Smooth muscle cell of the pulmonary artery (primary cell): Measurements from ENCODE around the gene RARRES2. TPM values are rescaled to one million over a fixed set of nuclear protein-coding genes. Genes with fewer than 3 reads are reported as not detected.

Experiments used
- total RNA-seq: library from RNA; depleted of rRNA; stranded (reverse); fragments of >200 nt; gene quantifications from 2 replicates; pipeline ENCODE4 v1.2.3, GENCODE V29; 2014

The RARRES2 gene
- 0.65 and 1.7 TPM in 2 replicates for total RNA-seq

DNA sequence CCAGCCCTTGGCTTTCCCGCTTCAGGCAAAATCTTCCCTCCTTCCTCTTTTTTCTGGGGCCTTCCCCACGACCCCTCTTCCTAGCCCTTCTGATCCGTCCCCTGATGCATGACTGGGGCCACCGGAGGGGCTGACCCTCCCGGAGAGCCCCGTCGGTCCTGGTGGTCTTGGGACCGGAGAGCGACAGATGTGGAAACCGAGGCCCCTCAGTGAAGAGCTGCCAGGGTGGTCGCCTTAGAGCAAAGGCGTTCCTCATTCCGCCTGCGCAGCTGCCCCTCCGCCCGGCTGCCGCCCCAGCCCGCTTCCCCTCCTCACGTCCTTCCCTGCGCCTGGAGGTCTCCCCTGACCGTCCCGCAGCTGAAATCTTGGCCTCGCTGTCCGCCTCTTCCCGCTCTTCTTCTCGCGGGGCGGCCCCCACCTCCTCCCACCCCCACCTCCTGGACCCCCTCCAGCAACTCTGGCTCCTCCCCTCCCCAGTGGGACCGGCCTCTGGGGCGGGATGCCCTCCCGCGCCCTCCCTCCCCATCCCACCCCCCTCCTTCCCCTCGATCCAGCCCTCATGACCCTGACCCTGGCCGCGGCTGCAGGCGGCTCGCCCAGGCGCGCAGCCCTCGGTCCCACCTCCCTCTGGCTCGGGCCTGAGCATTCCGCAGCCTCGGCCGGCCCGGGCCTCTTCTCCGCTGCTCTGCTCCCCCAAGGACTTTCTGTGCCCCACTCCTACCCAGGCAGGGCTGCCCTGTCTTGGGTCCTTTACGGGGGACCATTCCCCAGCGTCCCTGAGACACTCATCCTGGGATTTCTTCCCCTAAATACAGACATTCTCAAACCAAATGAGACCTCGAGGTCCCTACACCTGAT lies at the start of gene RARRES2:
TSS of gene RARRES2 (minus strand) at position 367 of the 858 bp plus-strand sequence. CDS start 1,020 bp downstream, outside the sequence.

DNA sequence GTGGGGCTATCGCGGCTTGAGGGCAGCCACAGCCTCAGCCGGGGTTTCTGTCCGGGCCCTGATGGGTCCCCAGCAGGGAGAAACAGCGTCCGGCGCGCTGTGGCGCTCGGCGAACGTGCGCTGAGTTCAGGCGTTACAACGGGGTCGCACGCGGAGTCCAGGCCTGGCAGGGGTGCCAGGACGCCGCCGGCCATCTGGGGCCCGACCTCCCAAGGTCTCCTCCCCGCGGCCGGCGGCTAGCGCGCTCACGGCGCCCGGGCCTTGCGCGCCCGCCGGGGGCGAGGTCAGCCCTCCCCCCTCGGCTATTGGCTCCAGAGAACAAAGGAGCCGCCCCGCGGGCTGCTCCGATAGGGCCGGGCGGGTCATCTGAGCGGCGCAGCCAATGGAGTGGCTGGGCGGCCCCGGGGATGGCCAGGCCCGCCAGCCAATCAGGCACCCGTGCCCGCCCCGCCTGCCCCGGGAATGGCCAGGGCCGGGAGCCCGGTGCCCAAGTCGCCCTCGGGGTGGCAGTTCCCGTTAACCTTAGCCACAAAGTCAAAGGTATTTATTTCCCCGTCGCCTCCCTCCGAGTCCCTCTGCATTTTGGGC lies 37.5 kb upstream of the RARRES2 start, which contains the start of gene ZNF775:
TSS of gene ZNF775 (plus strand) at position 478 of the 588 bp plus-strand sequence. CDS start 9,141 bp downstream, outside the sequence.

DNA sequence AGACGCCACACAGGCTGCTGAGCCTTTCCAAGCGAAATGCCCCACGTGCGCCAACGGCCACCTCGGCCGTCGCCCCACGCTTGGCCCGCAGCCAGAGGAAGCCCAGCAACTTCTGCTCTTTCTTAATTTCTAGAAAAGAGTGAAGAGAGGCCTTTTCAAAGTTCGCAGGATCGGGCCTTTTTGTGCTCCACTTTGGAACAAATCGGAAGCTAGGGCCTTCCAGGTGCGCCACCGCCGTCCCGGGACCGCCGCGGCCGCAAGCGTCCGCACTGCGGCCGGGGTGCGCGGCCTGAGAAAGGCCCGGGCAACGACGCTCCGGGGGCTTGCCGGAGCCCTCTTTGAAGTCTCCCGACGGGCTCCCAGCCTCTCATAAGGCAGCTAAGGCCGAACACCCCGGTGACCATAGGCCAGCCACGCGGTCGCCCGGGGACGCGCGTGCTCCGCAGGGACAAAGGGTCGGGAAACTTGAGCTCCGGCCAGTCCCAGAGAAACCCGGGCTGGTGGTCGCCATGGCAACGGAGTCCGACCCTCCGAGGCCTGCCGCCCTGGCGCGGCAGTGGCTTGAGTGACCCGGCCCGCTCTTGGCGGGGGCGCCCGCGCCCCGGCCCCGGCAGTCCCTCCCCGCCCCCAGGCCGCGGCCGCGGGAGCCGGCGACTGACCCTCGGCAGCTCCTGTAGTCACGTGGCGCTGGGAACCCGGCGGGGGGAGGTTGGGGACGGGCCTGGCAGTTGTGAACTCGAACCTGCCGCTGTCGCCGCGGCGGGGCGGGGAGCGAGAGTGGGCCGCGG lies 26.9 kb upstream of the RARRES2 start, which contains the start of gene REPIN1:
TSS of gene REPIN1 (plus strand) at position 727 of the 788 bp plus-strand sequence. CDS start 890 bp downstream, outside the sequence.

DNA sequence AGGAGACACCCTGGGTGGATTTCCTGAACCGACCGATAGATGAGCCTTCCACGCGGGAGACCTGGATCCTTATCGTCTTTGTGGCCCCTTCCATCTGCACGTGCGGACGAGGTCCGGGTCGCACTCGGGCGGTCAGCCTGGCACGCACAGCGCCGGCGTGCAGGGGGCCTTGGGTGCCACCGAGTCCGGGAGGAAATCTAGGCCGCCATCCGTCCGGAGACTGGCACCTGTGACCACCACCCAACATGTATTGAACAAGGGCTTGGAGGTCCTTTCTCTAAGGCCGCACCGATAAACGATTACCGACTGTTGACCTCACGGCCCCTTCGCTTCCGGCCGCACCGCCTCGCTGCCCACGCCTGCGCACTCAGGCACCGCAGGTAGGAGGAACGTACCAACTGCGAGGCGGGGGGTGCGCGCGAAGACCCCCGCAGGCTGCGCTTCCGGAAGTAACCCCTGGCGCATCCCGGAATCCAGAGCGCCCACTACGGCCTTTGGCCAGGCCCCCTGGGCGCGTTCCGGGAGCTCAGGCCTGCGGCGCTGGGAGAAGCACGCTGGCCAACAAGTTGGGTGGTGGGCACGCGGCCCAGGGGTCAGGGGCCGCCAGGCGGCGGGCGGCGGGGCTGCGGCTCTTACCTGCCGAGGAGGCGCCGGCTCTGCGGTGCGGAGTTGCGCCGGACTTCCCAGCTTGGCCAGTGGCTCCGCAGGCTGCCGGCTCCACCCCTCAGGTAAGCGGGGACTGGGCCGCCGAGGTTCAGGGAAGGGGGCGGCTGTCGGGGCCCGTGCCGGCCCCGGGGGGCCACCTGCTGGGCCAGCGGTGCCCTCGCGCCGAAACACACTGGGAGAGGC lies 18.4 kb downstream of the RARRES2 start, which contains the start of the genes ACTR3C and LRRC61:
TSS of gene ACTR3C (minus strand) at position 713 of the 849 bp plus-strand sequence. CDS start 28,249 bp downstream, outside the sequence.
TSS of gene LRRC61 (plus strand) at position 523 of the 849 bp plus-strand sequence. CDS start 13,507 bp downstream, outside the sequence.

Other genes starting within 250 kb of the RARRES2 start
- 0.26 and 0.36 TPM in 2 replicates for gene LRRC61, start 18.3 kb downstream of the RARRES2 start, total RNA-seq
- 0.13 and 0.63 TPM in 2 replicates for gene ACTR3C, start 18.1 kb downstream of the RARRES2 start, total RNA-seq
- gene REPIN1, start 27.2 kb upstream of the RARRES2 start, total RNA-seq: 43.4 and 49.8 TPM in 2 replicates
- 4.0 and 5.7 TPM in 2 replicates for gene ZNF775, start 37.7 kb upstream of the RARRES2 start, total RNA-seq
- gene GIMAP8, start 109.0 kb upstream of the RARRES2 start, total RNA-seq: 0.07 TPM in 2 replicates
- gene GIMAP7, start 173.2 kb upstream of the RARRES2 start, total RNA-seq: not detected in 2 replicates
- 0.13 and 0.33 TPM in 2 replicates for gene GIMAP4, start 225.8 kb upstream of the RARRES2 start, total RNA-seq